ENCODE measurements around the gene TCHP. TPM values are rescaled to one million over a fixed set of nuclear protein-coding genes. Genes with fewer than 3 reads are reported as not detected.

The TCHP gene
- total RNA-seq, 1 donor from 2014 or later: 9.2 TPM

DNA sequence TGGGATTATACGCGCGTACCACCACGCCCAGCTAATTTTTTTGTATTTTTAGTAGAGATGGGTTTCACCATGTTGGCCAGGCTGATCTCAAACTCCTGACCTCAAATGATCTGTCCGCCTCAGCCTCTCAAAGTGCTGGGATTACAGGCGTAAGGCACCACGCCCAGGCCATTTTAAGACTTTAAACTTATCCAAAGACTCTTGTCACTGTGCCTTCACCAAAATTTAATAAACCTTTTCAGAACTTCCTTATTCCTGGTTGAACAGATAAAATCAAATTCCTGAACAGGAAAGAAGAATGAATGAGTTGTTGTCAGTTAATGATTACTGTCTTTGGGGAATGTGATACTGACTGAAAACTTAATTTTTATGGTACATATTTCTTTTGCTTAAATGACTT, 58.3 kb downstream of the TCHP start:
- no peaks in the 10 kb centered on the region for H3K27me3 ChIP-seq (ENCODE audit: control insufficient read depth, insufficient read depth, low read length)
- TF ChIP-seq, protein P1, sequence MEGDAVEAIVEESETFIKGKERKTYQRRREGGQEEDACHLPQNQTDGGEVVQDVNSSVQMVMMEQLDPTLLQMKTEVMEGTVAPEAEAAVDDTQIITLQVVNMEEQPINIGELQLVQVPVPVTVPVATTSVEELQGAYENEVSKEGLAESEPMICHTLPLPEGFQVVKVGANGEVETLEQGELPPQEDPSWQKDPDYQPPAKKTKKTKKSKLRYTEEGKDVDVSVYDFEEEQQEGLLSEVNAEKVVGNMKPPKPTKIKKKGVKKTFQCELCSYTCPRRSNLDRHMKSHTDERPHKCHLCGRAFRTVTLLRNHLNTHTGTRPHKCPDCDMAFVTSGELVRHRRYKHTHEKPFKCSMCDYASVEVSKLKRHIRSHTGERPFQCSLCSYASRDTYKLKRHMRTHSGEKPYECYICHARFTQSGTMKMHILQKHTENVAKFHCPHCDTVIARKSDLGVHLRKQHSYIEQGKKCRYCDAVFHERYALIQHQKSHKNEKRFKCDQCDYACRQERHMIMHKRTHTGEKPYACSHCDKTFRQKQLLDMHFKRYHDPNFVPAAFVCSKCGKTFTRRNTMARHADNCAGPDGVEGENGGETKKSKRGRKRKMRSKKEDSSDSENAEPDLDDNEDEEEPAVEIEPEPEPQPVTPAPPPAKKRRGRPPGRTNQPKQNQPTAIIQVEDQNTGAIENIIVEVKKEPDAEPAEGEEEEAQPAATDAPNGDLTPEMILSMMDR (IDR thresholded peaks at IDR 0.05; ENCODE audit: insufficient read depth, low read length, severe bottlenecking): no peak
- DNase-seq (ENCODE audit: low read depth) (no peak), FAIRE-seq (no peak)
- H3K36me3 ChIP-seq (ENCODE audit: control insufficient read depth, insufficient read depth, low read length): peaks cover 9% of the 10 kb centered on the region
- H3K4me3 ChIP-seq (ENCODE audit: low read depth, low read length): no peak overlapping the region

DNA sequence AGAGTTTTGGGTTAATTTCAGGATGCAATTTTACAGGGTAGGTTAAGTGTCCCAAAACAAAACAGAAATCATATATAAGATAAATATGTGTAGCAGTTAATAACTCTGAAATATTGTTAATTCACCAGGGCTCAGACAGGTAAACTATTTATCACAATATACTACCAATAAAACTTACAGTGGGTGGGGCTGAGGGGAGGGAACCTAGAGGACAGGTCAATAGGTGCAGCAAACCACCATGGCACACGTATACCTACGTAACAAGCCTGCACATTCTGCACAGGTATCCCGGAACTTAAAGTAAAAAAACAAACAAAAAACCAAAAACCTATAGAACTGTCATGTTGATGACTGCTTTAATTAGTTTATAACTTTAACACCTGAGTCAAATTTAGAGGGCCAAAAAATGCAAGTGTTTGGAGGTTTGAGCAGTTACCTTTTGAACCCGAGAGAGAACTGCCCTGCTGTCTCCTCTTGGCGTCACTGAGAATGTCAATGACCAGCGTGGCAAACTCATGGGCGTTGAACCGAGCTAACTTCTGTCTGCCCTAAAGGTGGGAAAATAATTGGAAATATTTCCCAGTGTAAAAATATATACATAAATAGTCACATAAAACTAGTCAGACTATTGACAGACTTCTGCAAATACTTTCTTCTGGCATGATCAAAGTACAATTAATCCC, 59.5 kb downstream of the TCHP start:
- TF ChIP-seq, protein P1 (IDR thresholded peaks at IDR 0.05; ENCODE audit: insufficient read depth, low read length, severe bottlenecking): no peak
- DNase-seq (ENCODE audit: low read depth) (no peak), FAIRE-seq (no peak)
- Histone ChIP-seq H3K36me3 (ENCODE audit: control insufficient read depth, insufficient read depth, low read length) (peaks cover 11% of the 10 kb centered on the region), H3K27me3 (ENCODE audit: control insufficient read depth, insufficient read depth, low read length) (no peaks in the 10 kb centered on the region), H3K4me3 (ENCODE audit: low read depth, low read length) (no peak overlapping the region)

DNA sequence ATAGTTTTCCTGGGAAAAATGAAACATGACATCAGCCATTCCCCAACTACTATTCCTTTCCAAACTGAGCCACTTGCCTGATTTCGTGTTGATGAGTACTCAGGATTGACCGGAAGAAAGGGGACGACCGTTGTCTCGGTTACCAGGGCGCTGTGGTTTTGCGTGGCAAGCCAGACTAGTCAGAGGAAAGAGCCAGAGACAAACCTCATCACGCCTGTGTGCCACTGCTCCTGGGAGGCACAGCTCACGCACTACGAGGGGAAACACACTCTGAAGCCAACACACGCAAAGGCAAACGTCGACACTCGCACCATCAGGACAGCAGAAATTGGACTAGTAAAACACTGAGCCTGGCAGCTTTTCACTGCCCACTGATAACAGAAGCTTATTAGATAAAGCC, 61.1 kb downstream of the TCHP start:
- TF ChIP-seq, protein P1 (IDR thresholded peaks at IDR 0.05; ENCODE audit: insufficient read depth, low read length, severe bottlenecking): no peak
- peaks cover 14% of the 10 kb centered on the region for H3K36me3 ChIP-seq (ENCODE audit: control insufficient read depth, insufficient read depth, low read length)
- DNase-seq (ENCODE audit: low read depth) (no peak), FAIRE-seq (no peak)
- H3K4me3 ChIP-seq (ENCODE audit: low read depth, low read length): no peak overlapping the region
- H3K27me3 ChIP-seq (ENCODE audit: control insufficient read depth, insufficient read depth, low read length): no peaks in the 10 kb centered on the region

DNA sequence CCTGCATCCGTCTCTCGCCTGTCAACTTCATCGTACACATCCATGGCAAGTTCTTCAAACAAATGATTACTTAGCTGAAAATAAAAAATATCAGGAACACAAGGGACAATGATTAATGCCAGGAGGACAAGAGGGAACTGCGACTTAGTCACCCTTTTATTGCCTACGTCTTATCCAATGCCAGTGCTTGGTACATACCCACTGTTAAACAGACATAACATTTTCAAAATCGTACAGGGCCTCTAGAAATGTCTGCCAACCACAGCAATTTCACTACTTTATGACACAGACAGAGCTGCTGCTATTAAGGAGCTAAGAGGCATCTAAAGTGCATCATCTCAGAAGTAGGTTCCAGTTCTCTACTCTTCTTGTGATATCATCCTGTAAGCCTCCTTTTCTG, 61.5 kb downstream of the TCHP start:
- no peak for DNase-seq (ENCODE audit: low read depth)
- peaks cover 16% of the 10 kb centered on the region for H3K36me3 ChIP-seq (ENCODE audit: control insufficient read depth, insufficient read depth, low read length)
- H3K4me3 ChIP-seq (ENCODE audit: low read depth, low read length): no peak overlapping the region
- H3K27me3 ChIP-seq (ENCODE audit: control insufficient read depth, insufficient read depth, low read length): no peaks in the 10 kb centered on the region
- TF ChIP-seq, protein P1 (IDR thresholded peaks at IDR 0.05; ENCODE audit: insufficient read depth, low read length, severe bottlenecking): no peak
- no peak for FAIRE-seq

DNA sequence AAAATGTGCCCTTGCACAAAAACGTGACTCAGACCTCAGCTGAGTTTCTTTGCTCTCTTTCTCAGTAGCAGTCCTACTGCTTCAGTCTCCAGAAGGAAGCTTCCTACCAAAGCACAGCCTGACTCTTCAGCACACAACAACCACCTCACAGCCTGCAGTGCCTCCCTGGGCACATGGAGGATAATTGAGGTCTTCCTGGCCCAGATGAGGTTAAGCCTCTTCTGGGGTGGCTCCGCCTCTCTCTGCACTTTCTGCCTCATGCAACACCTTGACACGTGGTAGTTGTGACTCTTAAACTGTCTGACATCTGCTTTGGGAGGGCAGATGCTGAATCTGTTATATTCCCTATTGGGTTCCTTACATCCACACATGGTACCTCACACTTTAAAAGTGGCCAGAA, 62.3 kb downstream of the TCHP start:
- no peak overlapping the region for H3K4me3 ChIP-seq (ENCODE audit: low read depth, low read length)
- TF ChIP-seq, protein P1 (IDR thresholded peaks at IDR 0.05; ENCODE audit: insufficient read depth, low read length, severe bottlenecking): no peak
- no peak for FAIRE-seq
- no peak for DNase-seq (ENCODE audit: low read depth)
- no peaks in the 10 kb centered on the region for H3K27me3 ChIP-seq (ENCODE audit: control insufficient read depth, insufficient read depth, low read length)
- peaks cover 14% of the 10 kb centered on the region for H3K36me3 ChIP-seq (ENCODE audit: control insufficient read depth, insufficient read depth, low read length)

DNA sequence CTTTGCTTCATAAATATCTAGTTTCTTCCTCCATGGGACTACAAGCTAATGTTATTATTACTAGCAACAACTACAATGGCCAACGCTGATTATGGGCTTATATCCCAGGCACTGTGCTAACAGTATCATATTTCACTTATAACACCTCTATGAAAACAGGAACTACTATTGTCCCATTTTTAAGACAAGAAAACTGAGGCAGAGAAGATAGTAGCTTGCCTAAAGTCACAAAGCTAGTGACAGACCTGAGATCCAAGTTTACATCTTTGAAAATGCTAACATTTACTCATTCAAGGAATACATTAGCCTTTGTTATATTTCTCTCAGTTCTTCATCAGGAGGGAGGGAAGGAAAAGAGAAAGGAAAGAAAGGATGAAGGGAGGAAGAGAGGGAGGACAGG, 63.3 kb downstream of the TCHP start:
- FAIRE-seq (no peak), DNase-seq (ENCODE audit: low read depth) (no peak)
- H3K4me3 ChIP-seq (ENCODE audit: low read depth, low read length): no peak overlapping the region
- H3K36me3 ChIP-seq (ENCODE audit: control insufficient read depth, insufficient read depth, low read length): peaks cover 17% of the 10 kb centered on the region
- TF ChIP-seq, protein P1 (IDR thresholded peaks at IDR 0.05; ENCODE audit: insufficient read depth, low read length, severe bottlenecking): no peak
- no peaks in the 10 kb centered on the region for H3K27me3 ChIP-seq (ENCODE audit: control insufficient read depth, insufficient read depth, low read length)
